Measurements from ENCODE around the gene CEBPG.

CEBPG gene

GRCh38 chr19:33350538-33351309 lies 22.8 kb upstream of the CEBPG start:
- no peak for DNase-seq (ENCODE audit: low read depth in 2 of 2, low spot score in 1 of 2)

- DNase-seq (ENCODE audit: low read depth in 2 of 2, low spot score in 1 of 2) = no peak
Measured at GRCh38 chr19:33355535-33355934, 18.0 kb upstream of the CEBPG start.

- DNase-seq (ENCODE audit: low read depth in 2 of 2, low spot score in 1 of 2) = no peak
Measured at GRCh38 chr19:33357556-33357955, 16.0 kb upstream of the CEBPG start.

- no peak for DNase-seq (ENCODE audit: low read depth in 2 of 2, low spot score in 1 of 2)
Measured at GRCh38 chr19:33358408-33358807, 15.1 kb upstream of the CEBPG start.

GRCh38 chr19:33359581-33359980 lies 13.9 kb upstream of the CEBPG start:
- DNase-seq (ENCODE audit: low read depth in 2 of 2, low spot score in 1 of 2) = no peak

- no peak for DNase-seq (ENCODE audit: low read depth in 2 of 2, low spot score in 1 of 2)
Measured at GRCh38 chr19:33362508-33363228, 10.8 kb upstream of the CEBPG start.

- DNase-seq (ENCODE audit: low read depth in 2 of 2, low spot score in 1 of 2) = no peak
Measured at GRCh38 chr19:33363476-33363875, 10.0 kb upstream of the CEBPG start.

- DNase-seq (ENCODE audit: low read depth in 2 of 2, low spot score in 1 of 2) = no peak
Measured at GRCh38 chr19:33365691-33366090, 7.8 kb upstream of the CEBPG start.

GRCh38 chr19:33366127-33366526 lies 7.4 kb upstream of the CEBPG start:
- no peak for DNase-seq (ENCODE audit: low read depth in 2 of 2, low spot score in 1 of 2)

GRCh38 chr19:33366897-33367296 lies 6.6 kb upstream of the CEBPG start:
- no peak for DNase-seq (ENCODE audit: low read depth in 2 of 2, low spot score in 1 of 2)

GRCh38 chr19:33368074-33368864 lies 5.2 kb upstream of the CEBPG start:
- no peak for DNase-seq (ENCODE audit: low read depth in 2 of 2, low spot score in 1 of 2)

- no peak for DNase-seq (ENCODE audit: low read depth in 2 of 2, low spot score in 1 of 2)
Measured at GRCh38 chr19:33370783-33371182, 2.7 kb upstream of the CEBPG start.

GRCh38 chr19:33374236-33374714 lies 766 bp downstream of the CEBPG start:
- peak; percentile 7 to 35 for DNase-seq (ENCODE audit: low read depth in 2 of 2, low spot score in 1 of 2)

- DNase-seq (ENCODE audit: low read depth in 2 of 2, low spot score in 1 of 2) = no peak
Measured at GRCh38 chr19:33375156-33375836, 1.8 kb downstream of the CEBPG start.

GRCh38 chr19:33375837-33376159 lies 2.3 kb downstream of the CEBPG start:
- no peak for DNase-seq (ENCODE audit: low read depth in 2 of 2, low spot score in 1 of 2)

- no peak for DNase-seq (ENCODE audit: low read depth in 2 of 2, low spot score in 1 of 2)
Measured at GRCh38 chr19:33376423-33376822, 2.9 kb downstream of the CEBPG start.

- no peak for DNase-seq (ENCODE audit: low read depth in 2 of 2, low spot score in 1 of 2)
Measured at GRCh38 chr19:33376941-33377557, 3.5 kb downstream of the CEBPG start.

GRCh38 chr19:33377586-33378475 lies 4.3 kb downstream of the CEBPG start:
- no peak for DNase-seq (ENCODE audit: low read depth in 2 of 2, low spot score in 1 of 2)

GRCh38 chr19:33379151-33379829 lies 5.8 kb downstream of the CEBPG start:
- no peak for DNase-seq (ENCODE audit: low read depth in 2 of 2, low spot score in 1 of 2)
